GM18499 (cell line): ENCODE results near the gene SLC23A1.

Source experiments
- ATAC-seq: cut with Tn5 transposase; IDR thresholded peaks from one replicate; pipeline ENCODE4 v1.9.1; 2021; ENCODE audit warnings: moderate number of reproducible peaks; ENCODE audit not compliant: insufficient read depth, unreplicated experiment

Gene SLC23A1

GRCh38 chr5:139408191-139408590 is 25.1 kb upstream of the SLC23A1 start:
- ATAC-seq: no peak

GRCh38 chr5:139407517-139407916 is 24.4 kb upstream of the SLC23A1 start:
- ATAC-seq: no peak

DNA sequence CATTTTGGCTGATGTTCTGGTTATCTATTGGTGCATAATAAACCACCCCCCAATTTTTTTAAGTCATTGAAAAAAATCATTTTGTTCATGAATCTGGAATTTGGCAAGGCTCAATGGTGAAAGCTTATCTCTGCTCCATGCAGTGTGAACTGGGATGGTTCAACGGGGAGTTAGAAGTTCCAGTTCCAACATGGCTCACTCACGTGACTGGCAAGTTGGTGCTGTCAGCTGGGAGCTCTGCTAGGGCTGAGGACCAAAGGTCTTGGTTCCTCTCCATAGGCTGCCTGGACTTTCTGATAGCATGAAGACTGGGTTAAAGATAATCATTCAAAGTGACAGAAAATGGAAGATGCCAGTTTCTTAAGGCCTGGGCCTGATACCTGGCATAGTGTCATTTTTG is 23.9 kb upstream of the SLC23A1 start:
- no peak for ATAC-seq

GRCh38 chr5:139404484-139404840 is 21.4 kb upstream of the SLC23A1 start:
- no peak for ATAC-seq

GRCh38 chr5:139403787-139404483 is 20.8 kb upstream of the SLC23A1 start, which contains the start of gene SPATA24:
Gene SPATA24 (minus strand): TSS chr5:139404089. CDS start chr5:139404060, 29 bp downstream.
- ATAC-seq: peak; percentile 59

DNA sequence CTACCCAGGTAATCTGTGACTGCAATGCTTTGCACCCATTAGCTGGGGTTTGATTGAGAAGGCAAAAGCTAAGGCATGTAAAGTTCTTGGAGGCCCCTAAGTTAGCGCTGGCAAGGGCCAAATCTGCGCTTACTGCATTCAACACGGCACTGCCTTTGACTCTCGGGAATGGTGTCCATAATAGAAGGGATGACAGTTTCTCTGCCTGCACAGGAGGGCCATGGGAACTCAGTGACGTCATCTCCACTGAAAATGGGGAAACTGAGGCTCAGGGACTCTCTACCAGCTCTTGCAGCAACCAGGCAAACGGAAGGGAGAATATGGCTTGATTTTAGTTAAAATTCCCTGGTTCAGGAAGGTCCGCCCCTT is 20.3 kb upstream of the SLC23A1 start:
- ATAC-seq: no peak

- no peak for ATAC-seq
These were observed 19.6 kb upstream of the SLC23A1 start for GRCh38 chr5:139402561-139403158.

GRCh38 chr5:139401546-139401945 is 18.4 kb upstream of the SLC23A1 start:
- no peak for ATAC-seq

- no peak for ATAC-seq
These were observed 16.5 kb upstream of the SLC23A1 start for GRCh38 chr5:139399501-139400121.

GRCh38 chr5:139397921-139398320 is 14.8 kb upstream of the SLC23A1 start:
- no peak for ATAC-seq

- no peak for ATAC-seq
These were observed 13.6 kb upstream of the SLC23A1 start for GRCh38 chr5:139396691-139397090.

- no peak for ATAC-seq
These were observed 12.9 kb upstream of the SLC23A1 start for GRCh38 chr5:139395844-139396640.

DNA sequence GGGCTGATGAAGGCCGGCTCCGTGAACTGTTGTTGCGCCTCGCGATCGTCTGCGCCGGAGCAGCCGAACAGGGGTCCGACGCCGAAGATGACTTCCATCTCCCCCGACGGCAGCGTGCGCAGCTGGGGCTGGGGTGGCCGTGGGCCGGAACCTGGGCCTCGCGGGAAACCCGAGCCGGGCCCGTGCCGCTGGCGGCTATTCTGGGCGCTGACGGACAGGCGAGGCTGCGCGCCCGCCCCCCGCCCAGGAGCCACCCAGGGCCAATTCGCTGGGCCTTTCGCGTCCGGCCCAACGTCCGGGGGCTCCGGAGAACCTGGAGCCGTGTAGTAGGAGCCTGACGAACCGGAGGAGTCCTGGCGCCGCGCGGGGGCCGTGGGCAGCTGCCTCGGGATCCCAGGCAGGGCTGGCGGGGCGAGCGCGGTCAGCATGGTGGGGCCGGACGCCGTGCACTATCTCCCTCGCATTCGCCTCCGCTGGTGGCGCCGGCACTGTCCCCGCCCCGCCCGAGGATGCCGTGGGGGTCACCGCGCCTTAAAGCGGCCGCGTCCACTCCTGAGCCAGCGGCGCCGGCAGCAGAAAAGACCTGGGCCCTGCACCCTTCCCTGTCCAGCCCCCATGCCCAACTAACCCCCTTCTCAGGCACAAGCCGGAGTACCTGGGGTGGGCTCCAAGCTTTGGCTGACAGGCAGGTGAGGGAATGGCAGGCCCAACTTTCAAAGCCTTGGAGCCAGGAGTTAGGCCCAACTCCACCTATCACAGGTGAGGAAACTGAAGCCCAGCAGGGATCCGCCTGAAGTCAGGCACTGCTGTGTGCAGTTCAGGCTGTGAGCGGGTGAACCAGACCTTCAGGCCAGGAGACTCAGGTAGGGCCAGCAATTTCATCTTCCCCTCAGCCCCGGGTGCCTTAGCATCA is 11.8 kb upstream of the SLC23A1 start, which contains the start of gene PROB1:
TSS of gene PROB1 (minus strand) at position 451 of the 913 bp plus-strand sequence. CDS start at position 428, 23 bp downstream.
- no peak for ATAC-seq

- no peak for ATAC-seq
These were observed 11.1 kb upstream of the SLC23A1 start for GRCh38 chr5:139394123-139394653.

- ATAC-seq: no peak
These were observed 10.5 kb upstream of the SLC23A1 start for GRCh38 chr5:139393497-139394122.

GRCh38 chr5:139392678-139393496 is 9.8 kb upstream of the SLC23A1 start:
- ATAC-seq: peak; percentile 23

GRCh38 chr5:139392324-139392677 is 9.2 kb upstream of the SLC23A1 start:
- no peak for ATAC-seq

- ATAC-seq: no peak
These were observed 8.7 kb upstream of the SLC23A1 start for GRCh38 chr5:139391570-139392323.
